Ovary (tissue), 9 donors: ENCODE data around the gene BTG1. TPM values are rescaled to one million over a fixed set of nuclear protein-coding genes. Genes with fewer than 3 reads are reported as not detected.
"Not testable (repeated sequence)": the region's sequence is repeated elsewhere in the genome, so short reads cannot be mapped to it uniquely, and the experiment has no call there.

Experiments used
- DNase-seq, 5 donors: peaks; one replicate each; pipeline ENCODE4 v3.0.0-alpha.2; 2019 to 2020
- H3K27ac ChIP-seq, 2 donors: fragments of 200-600 bp; one replicate each; pipeline versions ENCODE4 v1.5.1 to v1.8.0; 2019 to 2022
- H3K27me3 ChIP-seq: fragments of 200-600 bp; one replicate; pipeline ENCODE4 v1.8.0; 2022
- H3K36me3 ChIP-seq: fragments of 200-600 bp; sonication (generic); one replicate; pipeline ENCODE4 v1.5.1; 2019
- H3K4me1 ChIP-seq: one replicate; pipeline ENCODE4 v1.8.1; 2013; ENCODE audit warnings: mild to moderate bottlenecking, moderate library complexity; ENCODE audit not compliant: insufficient read depth
- H3K4me3 ChIP-seq: fragments of 200-600 bp; sonication (generic); one replicate; pipeline ENCODE4 v1.5.1; 2017
- H3K9me3 ChIP-seq, 2 donors: fragments of 200-600 bp in 1 of 2; sonication (generic) in 1 of 2; one replicate each; pipeline versions ENCODE4 v1.5.1 to v1.8.1; 2013 to 2019; ENCODE audit warnings: mild to moderate bottlenecking in 1 of 2, moderate library complexity in 1 of 2
- EP300 ChIP-seq: sonication (generic); formaldehyde crosslinking; IDR thresholded peaks from one replicate; pipeline ENCODE4 v1.6.1; 2017; ENCODE audit warnings: antibody characterized with exemption
- POLR2A ChIP-seq: fragments of 450-650 bp; IDR thresholded peaks from one replicate; pipeline ENCODE4 v1.6.1; 2017; ENCODE audit warnings: antibody characterized with exemption, mild to moderate bottlenecking, moderate library complexity
- WGBS, 3 donors: extraction: QIAGEN DNeasy Blood & Tissue Kit in 1 of 3; methylation state at CpG; one replicate each; pipeline versions ENCODE4 v1.1.5 to v1.1.7; 2013 to 2017; 5-methylcytosine and 5-hydroxymethylcytosine counted together
- intact Hi-C, 4 donors: fragments of 100-400 bp; cut with DNase I; formaldehyde crosslinking; loops; one replicate each; pipeline versions ENCODE4 v1.11.0 to v1.15.1; 2022 to 2023
- polyA plus RNA-seq, 2 donors: library from polyadenylated mRNA; stranded (reverse); fragments of 200-250 nt in 1 of 2; fragments of 350-450 nt in 1 of 2; fragmentation: Illumina TruSeq in 1 of 2; extraction: RNeasy Lipid Tissue Mini Kit (QIAGEN cat#74804) in 1 of 2; gene quantifications; one replicate each; pipeline ENCODE4 v1.2.3, GENCODE V29; 2013 to 2014
- total RNA-seq, 7 donors: library from RNA; depleted of rRNA in 2 of 7; stranded (reverse); fragments of >200 nt in 2 of 7; fragmentation: NEBNext Ultra II Directional in 3 of 7; extraction: Animal tissue kit (Norgen Biotek cat#: 25700) in 3 of 7; gene quantifications; one replicate each; pipeline versions ENCODE4 v1.1.0 to v1.2.4, GENCODE V29; 2016 to 2023
- TF ChIP-seq, protein P1 (sequence below), 3 donors: fragments of 450-650 bp in 2 of 3; fragments of 200-600 bp in 1 of 3; IDR thresholded peaks; one replicate each; pipeline versions ENCODE4 v1.5.1 to v1.8.0; 2016 to 2022; ENCODE audit warnings: antibody characterized with exemption in 3 of 3, mild to moderate bottlenecking in 1 of 3
- donor health status: DM: no; HTN: no; CAD: no; lungs with moderate emphysema.
- donor health status: DM: no; HTN: no; CAD: no.
- donor health status: Bipolar disorder and iron deficiency.
- donor health status: DM: yes; HTN: yes; CAD: no.
- donor health status: DM: no; HTN: no; CAD: no.
- donor health status: DM: yes; HTN: yes; CAD: no.

The BTG1 gene
- total and polyA plus RNA-seq, 9 donors, result 55.8 to 145 (median 86.1) TPM

GRCh38 chr12:92138626-92139025 is 7.0 kb downstream of the BTG1 start:
- Histone ChIP-seq H3K36me3 (no peaks in the 10 kb centered on the region), H3K4me3 (peak overlapping the region; percentile 100), H3K27ac (no peak overlapping the region), H3K27me3 (no peaks in the 10 kb centered on the region), H3K4me1 (peaks cover 6% of the 10 kb centered on the region), H3K9me3 (no peaks in the 10 kb centered on the region)
- TF ChIP-seq EP300 (no peak), POLR2A (no peak)
- TF ChIP-seq, protein P1, sequence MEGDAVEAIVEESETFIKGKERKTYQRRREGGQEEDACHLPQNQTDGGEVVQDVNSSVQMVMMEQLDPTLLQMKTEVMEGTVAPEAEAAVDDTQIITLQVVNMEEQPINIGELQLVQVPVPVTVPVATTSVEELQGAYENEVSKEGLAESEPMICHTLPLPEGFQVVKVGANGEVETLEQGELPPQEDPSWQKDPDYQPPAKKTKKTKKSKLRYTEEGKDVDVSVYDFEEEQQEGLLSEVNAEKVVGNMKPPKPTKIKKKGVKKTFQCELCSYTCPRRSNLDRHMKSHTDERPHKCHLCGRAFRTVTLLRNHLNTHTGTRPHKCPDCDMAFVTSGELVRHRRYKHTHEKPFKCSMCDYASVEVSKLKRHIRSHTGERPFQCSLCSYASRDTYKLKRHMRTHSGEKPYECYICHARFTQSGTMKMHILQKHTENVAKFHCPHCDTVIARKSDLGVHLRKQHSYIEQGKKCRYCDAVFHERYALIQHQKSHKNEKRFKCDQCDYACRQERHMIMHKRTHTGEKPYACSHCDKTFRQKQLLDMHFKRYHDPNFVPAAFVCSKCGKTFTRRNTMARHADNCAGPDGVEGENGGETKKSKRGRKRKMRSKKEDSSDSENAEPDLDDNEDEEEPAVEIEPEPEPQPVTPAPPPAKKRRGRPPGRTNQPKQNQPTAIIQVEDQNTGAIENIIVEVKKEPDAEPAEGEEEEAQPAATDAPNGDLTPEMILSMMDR (IDR thresholded peaks at IDR 0.05), result no peak
- DNase-seq, result no peak
- intact Hi-C loops, result loop anchor here in 1 of 4 donors (10.0 kb wide), 1 partner anchor 104 kb away; no protein-coding TSS in a partner anchor

DNA sequence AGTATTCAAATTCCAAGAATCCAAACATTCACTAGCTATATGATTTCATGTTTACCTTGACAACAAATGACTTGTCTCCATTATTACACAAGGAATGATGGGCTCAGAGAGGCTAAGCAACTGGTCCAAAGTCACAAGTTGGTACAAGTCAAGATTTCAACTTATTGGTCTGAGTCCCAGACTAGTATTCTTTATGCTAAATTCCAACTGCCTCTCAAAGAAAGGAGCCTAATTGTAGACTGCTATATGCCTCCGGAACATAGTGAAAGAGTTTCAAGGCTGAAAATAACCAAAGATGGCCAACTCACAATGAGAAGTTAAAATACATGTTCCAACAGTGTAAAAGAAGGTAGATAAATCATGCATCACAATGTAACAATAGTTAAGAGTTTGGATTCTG is 7.5 kb downstream of the BTG1 start:
- Histone ChIP-seq H3K9me3 (no peaks in the 10 kb centered on the region), H3K27ac (no peak overlapping the region)

DNA sequence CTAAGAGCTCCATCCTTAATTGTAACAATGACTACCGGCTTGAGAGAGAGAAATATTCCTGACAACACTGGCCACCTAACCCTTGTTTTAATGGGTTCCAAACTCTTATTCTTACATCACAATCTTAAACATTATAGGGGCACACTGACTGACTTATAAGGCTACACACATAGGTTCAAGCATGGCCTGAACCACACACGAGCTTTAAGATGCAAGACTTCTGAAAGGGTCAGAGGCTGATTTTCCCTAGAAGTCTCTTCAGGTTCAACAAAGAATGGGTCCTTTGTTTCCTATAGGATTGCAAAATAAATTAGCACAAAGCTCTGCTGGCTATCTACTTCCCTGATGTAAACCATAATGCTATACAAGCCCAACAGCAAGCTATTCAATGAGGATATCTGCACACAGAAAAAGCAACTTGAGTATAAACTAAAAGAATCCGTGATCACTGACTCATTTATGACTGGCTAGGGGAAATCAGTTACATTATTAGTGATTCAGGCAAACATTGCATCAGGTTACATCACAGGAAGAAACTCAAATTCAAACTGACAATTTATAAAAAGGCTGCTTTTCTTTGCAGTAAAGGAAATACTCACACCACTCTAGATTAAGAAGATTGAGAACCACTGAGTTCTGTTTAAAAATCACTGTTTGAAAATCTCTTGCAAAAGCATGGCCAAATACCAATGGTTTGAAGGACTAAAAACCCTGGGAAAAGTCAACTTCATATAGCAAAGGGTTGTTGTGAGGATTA is 8.5 kb downstream of the BTG1 start:
- intact Hi-C loops, result loop anchor here in 1 of 4 donors (10.0 kb wide), 1 partner anchor 102 kb away; no protein-coding TSS in a partner anchor
- no peak for DNase-seq
- TF ChIP-seq EP300, result no peak
- TF ChIP-seq, protein P1 (IDR thresholded peaks at IDR 0.05), result no peak
- no peak for TF ChIP-seq POLR2A
- H3K36me3 ChIP-seq, result no peaks in the 10 kb centered on the region
- 70 to 79% (median 76%) methylated on average over 3 of the region's 3 CpGs for WGBS, 3 donors
- peak overlapping the region; percentile 100 for H3K4me3 ChIP-seq
- H3K27ac ChIP-seq, result no peak overlapping the region
- no peaks in the 10 kb centered on the region for H3K9me3 ChIP-seq
- no peaks in the 10 kb centered on the region for H3K27me3 ChIP-seq
- peaks cover 8% of the 10 kb centered on the region for H3K4me1 ChIP-seq

More for the DNA sequence above, 7.5 kb downstream of the BTG1 start:
- Histone ChIP-seq H3K27me3 (no peaks in the 10 kb centered on the region), H3K36me3 (no peaks in the 10 kb centered on the region), H3K4me1 (peaks cover 8% of the 10 kb centered on the region), H3K4me3 (peak overlapping the region; percentile 100)
- no peak for DNase-seq
- 87 to 93% (median 88%) methylated on average over 1 of the region's 1 CpG for WGBS, 3 donors
- TF ChIP-seq EP300 (no peak), POLR2A (no peak)
- TF ChIP-seq, protein P1 (IDR thresholded peaks at IDR 0.05), result no peak
- intact Hi-C loops, result loop anchor here in 1 of 4 donors (10.0 kb wide), 1 partner anchor 103 kb away; no protein-coding TSS in a partner anchor

GRCh38 chr12:92136026-92136730 is 9.5 kb downstream of the BTG1 start:
- no peak overlapping the region for H3K4me3 ChIP-seq
- no peaks in the 10 kb centered on the region for H3K27me3 ChIP-seq
- H3K27ac ChIP-seq, result no peak overlapping the region
- intact Hi-C loops, result loop anchor here in 1 of 4 donors (10.0 kb wide), 1 partner anchor 101 kb away; no protein-coding TSS in a partner anchor
- no peaks in the 10 kb centered on the region for H3K9me3 ChIP-seq
- peaks cover 8% of the 10 kb centered on the region for H3K4me1 ChIP-seq
- 82 to 90% (median 87%) methylated on average over 8 of the region's 8 CpGs for WGBS, 3 donors
- no peaks in the 10 kb centered on the region for H3K36me3 ChIP-seq
- TF ChIP-seq, protein P1 (IDR thresholded peaks at IDR 0.05), result no peak
- TF ChIP-seq POLR2A, result no peak
- no peak for TF ChIP-seq EP300
- no peak for DNase-seq

DNA sequence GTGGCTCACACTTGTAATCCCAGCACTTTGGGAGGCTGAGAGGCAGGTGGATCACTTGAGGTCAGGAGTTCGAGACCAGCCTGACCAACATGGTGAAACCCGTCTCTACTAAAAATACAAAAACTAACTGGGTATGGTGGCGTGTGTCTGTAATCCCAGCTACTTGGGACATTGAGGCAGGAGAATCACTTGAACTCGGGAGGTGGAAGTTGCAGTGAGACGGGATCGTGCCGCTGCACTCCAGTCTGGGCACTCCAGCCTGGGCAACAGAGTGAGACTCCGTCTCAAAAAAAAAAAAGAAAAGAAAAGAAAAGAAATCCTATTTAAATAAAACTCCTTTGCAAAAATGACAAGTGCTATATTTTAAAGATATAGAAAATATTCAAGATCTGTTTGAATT is 10.1 kb downstream of the BTG1 start:
- not testable (repeated sequence) for H3K4me1 ChIP-seq, H3K9me3 ChIP-seq, H3K27me3 ChIP-seq, H3K36me3 ChIP-seq, DNase-seq, H3K27ac ChIP-seq, H3K4me3 ChIP-seq
- intact Hi-C loops, result loop anchor here in 2 of 4 donors (2.0 to 10.0 kb wide), 2 partner anchors 77 to 101 kb away; no protein-coding TSS in a partner anchor
- 82 to 98% (median 89%) methylated on average over 8 of the region's 8 CpGs for WGBS, 3 donors
